GM10266 (cell line): Measurements from ENCODE around the gene ESCO1.

ENCODE experiments used
- DNase-seq: peaks from one replicate; pipeline ENCODE4 v3.0.0; 2012; ENCODE audit errors: extremely low spot score
- CTCF ChIP-seq: IDR thresholded peaks from 2 replicates; pipeline ENCODE4 v1.5.1; 2012; ENCODE audit warnings: mild to moderate bottlenecking, low read depth; ENCODE audit not compliant: control insufficient read depth, insufficient read depth; ENCODE audit errors: missing control alignments

Gene ESCO1

GRCh38 chr18:21507913-21508701 is 92.4 kb downstream of the ESCO1 start:
- DNase-seq, result no peak
- TF ChIP-seq CTCF, result no peak

- no peak for TF ChIP-seq CTCF
- no peak for DNase-seq
These were observed 97.8 kb downstream of the ESCO1 start for GRCh38 chr18:21502661-21503060.

GRCh38 chr18:21499997-21500396 is 100.5 kb downstream of the ESCO1 start:
- TF ChIP-seq CTCF, result no peak
- DNase-seq, result no peak

- no peak for DNase-seq
- TF ChIP-seq CTCF, result no peak
These were observed 104.1 kb downstream of the ESCO1 start for GRCh38 chr18:21496277-21496835.

- no peak for TF ChIP-seq CTCF
- DNase-seq, result no peak
These were observed 109.8 kb downstream of the ESCO1 start for GRCh38 chr18:21490748-21491147.

- TF ChIP-seq CTCF, result no peak
- DNase-seq, result no peak
These were observed 110.5 kb downstream of the ESCO1 start for GRCh38 chr18:21489919-21490495.
